ENCODE measurements around the gene STIM2.
A peak's percentile ranks its signal among the peaks of the same experiment; 100 is the strongest.

The STIM2 gene

GRCh38 chr4:26992657-26993361, 132.2 kb downstream of the STIM2 start:
- FAIRE-seq, result no peak
- no peak for DNase-seq (ENCODE audit: insufficient read length, low spot score)
- no peak for TF ChIP-seq POLR2A (IDR thresholded peaks at IDR 0.05; ENCODE audit: low read depth, low read length)

- no peak for TF ChIP-seq POLR2A (IDR thresholded peaks at IDR 0.05; ENCODE audit: low read depth, low read length)
- DNase-seq (ENCODE audit: insufficient read length, low spot score) (no peak), FAIRE-seq (no peak)
Measured at GRCh38 chr4:26993539-26993938, 132.9 kb downstream of the STIM2 start.

- no peak for DNase-seq (ENCODE audit: insufficient read length, low spot score)
- FAIRE-seq, result no peak
- TF ChIP-seq POLR2A (IDR thresholded peaks at IDR 0.05; ENCODE audit: low read depth, low read length), result no peak
Measured at GRCh38 chr4:26993967-26994366, 133.3 kb downstream of the STIM2 start.

GRCh38 chr4:26995316-26995715, 134.7 kb downstream of the STIM2 start:
- DNase-seq (ENCODE audit: insufficient read length, low spot score) (no peak), FAIRE-seq (no peak)
- TF ChIP-seq POLR2A (IDR thresholded peaks at IDR 0.05; ENCODE audit: low read depth, low read length), result no peak

- DNase-seq (ENCODE audit: insufficient read length, low spot score), result no peak
- no peak for TF ChIP-seq POLR2A (IDR thresholded peaks at IDR 0.05; ENCODE audit: low read depth, low read length)
- FAIRE-seq, result no peak
Measured at GRCh38 chr4:26996745-26997144, 136.1 kb downstream of the STIM2 start.

- no peak for TF ChIP-seq POLR2A (IDR thresholded peaks at IDR 0.05; ENCODE audit: low read depth, low read length)
- FAIRE-seq (no peak), DNase-seq (ENCODE audit: insufficient read length, low spot score) (no peak)
Measured at GRCh38 chr4:26999689-27000088, 139.0 kb downstream of the STIM2 start.

- no peak for TF ChIP-seq POLR2A (IDR thresholded peaks at IDR 0.05; ENCODE audit: low read depth, low read length)
- no peak for DNase-seq (ENCODE audit: insufficient read length, low spot score)
- FAIRE-seq, result no peak
Measured at GRCh38 chr4:27000122-27000521, 139.5 kb downstream of the STIM2 start.

GRCh38 chr4:27000820-27001219, 140.2 kb downstream of the STIM2 start:
- FAIRE-seq (no peak), DNase-seq (ENCODE audit: insufficient read length, low spot score) (no peak)

GRCh38 chr4:27001398-27002164, 140.9 kb downstream of the STIM2 start:
- DNase-seq (ENCODE audit: insufficient read length, low spot score), result no peak
- FAIRE-seq, result no peak
- no peak for TF ChIP-seq POLR2A (IDR thresholded peaks at IDR 0.05; ENCODE audit: low read depth, low read length)

More at GRCh38 chr4:27000820-27001219, 140.2 kb downstream of the STIM2 start:
- TF ChIP-seq POLR2A (IDR thresholded peaks at IDR 0.05; ENCODE audit: low read depth, low read length), result no peak

- TF ChIP-seq POLR2A (IDR thresholded peaks at IDR 0.05; ENCODE audit: low read depth, low read length), result no peak
- FAIRE-seq, result no peak
- DNase-seq (ENCODE audit: insufficient read length, low spot score), result no peak
Measured at GRCh38 chr4:27003642-27004113, 143.0 kb downstream of the STIM2 start.

- peak; percentile 70 for FAIRE-seq
- DNase-seq (ENCODE audit: insufficient read length, low spot score), result no peak
- no peak for TF ChIP-seq POLR2A (IDR thresholded peaks at IDR 0.05; ENCODE audit: low read depth, low read length)
Measured at GRCh38 chr4:27005501-27005900, 144.9 kb downstream of the STIM2 start.

- no peak for FAIRE-seq
- no peak for TF ChIP-seq POLR2A (IDR thresholded peaks at IDR 0.05; ENCODE audit: low read depth, low read length)
- DNase-seq (ENCODE audit: insufficient read length, low spot score), result no peak
Measured at GRCh38 chr4:27005905-27006590, 145.4 kb downstream of the STIM2 start.

- FAIRE-seq, result no peak
Measured at GRCh38 chr4:27006646-27007045, 146.0 kb downstream of the STIM2 start.

GRCh38 chr4:27007507-27007906, 146.9 kb downstream of the STIM2 start:
- no peak for DNase-seq (ENCODE audit: insufficient read length, low spot score)
- FAIRE-seq, result no peak
- TF ChIP-seq POLR2A (IDR thresholded peaks at IDR 0.05; ENCODE audit: low read depth, low read length), result no peak

More at GRCh38 chr4:27006646-27007045, 146.0 kb downstream of the STIM2 start:
- no peak for TF ChIP-seq POLR2A (IDR thresholded peaks at IDR 0.05; ENCODE audit: low read depth, low read length)
- DNase-seq (ENCODE audit: insufficient read length, low spot score), result no peak

All from H54 (cell line).